B cell (primary cell): ENCODE measurements around the gene IL1RAPL1. TPM values are rescaled to one million over a fixed set of nuclear protein-coding genes. Genes with fewer than 3 reads are reported as not detected.

Experiments used
- ATAC-seq: fragments of 200-7000 bp; cut with Tn5 transposase; one replicate; pipeline ENCODE4 v1.10.0; 2021; ENCODE audit warnings: low read depth, mild to moderate bottlenecking, moderate number of reproducible peaks, moderate library complexity
- CTCF ChIA-PET: fragments of 350-600 bp; sonication (Branson Sonifier 250); formaldehyde crosslinking; loops from one replicate; lab custom pipeline; 2021; ENCODE audit warnings: antibody characterized with exemption, inconsistent platforms; lab: Charles Lee
- POLR2A ChIA-PET: fragments of 350-600 bp; sonication (Branson Sonifier 250); formaldehyde crosslinking; loops from one replicate; lab custom pipeline; 2021; ENCODE audit warnings: antibody characterized with exemption; lab: Charles Lee
- DNase-seq: peaks from one replicate; pipeline ENCODE4 v3.0.0; 2013
- H2AFZ ChIP-seq: 2 replicates; pipeline ENCODE4 v1.6.1; 2012; ENCODE audit warnings: mild to moderate bottlenecking, low read depth, low read length; ENCODE audit not compliant: insufficient read depth, poor library complexity, severe bottlenecking
- H3K27ac ChIP-seq, 2 donors: 1 replicate in 1 of 2; 2 replicates in 1 of 2; pipeline ENCODE4 v1.5.1; 2012 to 2013; ENCODE audit warnings: low read length in 2 of 2, mild to moderate bottlenecking in 2 of 2, moderate library complexity in 1 of 2
- H3K27me3 ChIP-seq, 4 experiments: fragments of 200-600 bp in 1 of 4; sonication (generic) in 1 of 4; replicated peaks in 1 of 4; 1 replicate in 2 of 4; 2 replicates in 2 of 4; pipeline versions ENCODE4 v1.6.1 to v1.7.0; 2013 to 2016; ENCODE audit warnings: low read length in 3 of 4, mild to moderate bottlenecking in 2 of 4, mixed read lengths in 1 of 4, moderate library complexity in 1 of 4; ENCODE audit not compliant: insufficient read depth in 4 of 4, control insufficient read depth in 3 of 4; ENCODE audit errors: control extremely low read depth in 1 of 4
- H3K36me3 ChIP-seq, 2 experiments: replicated peaks in 1 of 2; 1 replicate in 1 of 2; 2 replicates in 1 of 2; pipeline versions ENCODE4 v1.6.1 to v1.7.1; 2013; ENCODE audit warnings: low read length in 1 of 2; ENCODE audit not compliant: insufficient read depth in 2 of 2, control insufficient read depth in 1 of 2; ENCODE audit errors: control extremely low read depth in 1 of 2, extremely low read depth in 1 of 2
- H3K4me1 ChIP-seq, 2 donors: fragments of 200-600 bp in 1 of 2; sonication (generic) in 1 of 2; 1 replicate in 1 of 2; 2 replicates in 1 of 2; pipeline versions ENCODE4 v1.5.1 to v1.6.1; 2013 to 2017; ENCODE audit warnings: low read length in 2 of 2; ENCODE audit not compliant: control insufficient read depth in 2 of 2, insufficient read depth in 2 of 2
- H3K4me2 ChIP-seq: replicated peaks from 2 replicates; pipeline ENCODE3; 2012; ENCODE audit warnings: mild to moderate bottlenecking, low read depth, low read length; ENCODE audit not compliant: poor library complexity, severe bottlenecking
- H3K4me3 ChIP-seq, 5 experiments: fragments of 200-600 bp in 1 of 5; sonication (generic) in 1 of 5; 1 replicate in 3 of 5; 2 replicates in 2 of 5; pipeline versions ENCODE4 v1.5.1 to v1.7.0; 2011 to 2016; ENCODE audit warnings: low read length in 4 of 5, mild to moderate bottlenecking in 4 of 5, low read depth in 2 of 5, control low read depth in 1 of 5, moderate library complexity in 1 of 5; ENCODE audit not compliant: insufficient read depth in 1 of 5; ENCODE audit errors: control extremely low read depth in 1 of 5, extremely low read depth in 1 of 5
- H3K79me2 ChIP-seq: fragments of 200-600 bp; sonication (generic); one replicate; pipeline ENCODE4 v1.6.0; 2016; ENCODE audit warnings: low read length; ENCODE audit not compliant: control insufficient read depth, insufficient read depth
- H3K9ac ChIP-seq: fragments of 200-600 bp; sonication (generic); 2 replicates; pipeline ENCODE4 v1.6.1; 2017; ENCODE audit warnings: mild to moderate bottlenecking, low read length, moderate library complexity
- H3K9me3 ChIP-seq, 3 donors: one replicate each; pipeline versions ENCODE4 v1.6.1 to v1.7.1; 2013; ENCODE audit warnings: low read length in 2 of 3; ENCODE audit not compliant: control insufficient read depth in 2 of 3, insufficient read depth in 1 of 3; ENCODE audit errors: control extremely low read depth in 1 of 3
- H4K20me1 ChIP-seq: 2 replicates; pipeline ENCODE4 v1.6.0; 2012; ENCODE audit warnings: mild to moderate bottlenecking, low read length; ENCODE audit not compliant: insufficient read depth, control insufficient read depth, poor library complexity, severe bottlenecking
- H3K27ac Mint-ChIP-seq: one replicate; pipeline ENCODE4 v1.8.0; 2021; ENCODE audit warnings: mixed read lengths
- H3K27me3 Mint-ChIP-seq: one replicate; pipeline ENCODE4 v1.8.0; 2021; ENCODE audit warnings: mixed read lengths
- H3K4me1 Mint-ChIP-seq: one replicate; pipeline ENCODE4 v1.8.0; 2021; ENCODE audit warnings: mixed read lengths
- H3K4me3 Mint-ChIP-seq: one replicate; pipeline ENCODE4 v1.8.0; 2021; ENCODE audit warnings: mixed read lengths
- H3K9me3 Mint-ChIP-seq: one replicate; pipeline ENCODE4 v1.8.0; 2022; ENCODE audit warnings: mixed read lengths; ENCODE audit not compliant: insufficient read depth
- EZH2 ChIP-seq: IDR thresholded peaks from 2 replicates; pipeline ENCODE4 v1.6.1; 2012; ENCODE audit warnings: borderline replicate concordance, low read depth, mild to moderate bottlenecking, moderate library complexity, low read length; ENCODE audit not compliant: insufficient read depth, poor library complexity, severe bottlenecking
- WGBS: methylation state at CpG from one replicate; pipeline ENCODE4 v1.1.5; 2013; ENCODE audit warnings: missing lambda C conversion rate; ENCODE audit not compliant: insufficient coverage; 5-methylcytosine and 5-hydroxymethylcytosine counted together
- intact Hi-C: fragments of 100-400 bp; cut with micrococcal nuclease; formaldehyde crosslinking; loops from one replicate; pipeline ENCODE4 v1.10.0; 2022
- polyA plus RNA-seq: library from polyadenylated mRNA; depleted of rRNA; stranded (reverse); fragments of >200 nt; gene quantifications from 2 replicates; pipeline ENCODE4 v1.2.3, GENCODE V29; 2012
- total RNA-seq, 2 donors: library from RNA; stranded (reverse); fragments of 120-200 nt in 1 of 2; gene quantifications; 1 replicate in 1 of 2; 2 replicates in 1 of 2; pipeline versions ENCODE4 v1.2.3 to v1.2.4, GENCODE V29; 2013 to 2022
- TF ChIP-seq, protein P1 (sequence below): fragments of 200-600 bp; IDR thresholded peaks from one replicate; pipeline ENCODE4 v1.8.0; 2022; ENCODE audit warnings: antibody characterized with exemption, mild to moderate bottlenecking

The IL1RAPL1 gene
- total and polyA plus RNA-seq, 2 donors (not counting 1 experiment from before 2014, with no cell fraction given), result not detected

DNA sequence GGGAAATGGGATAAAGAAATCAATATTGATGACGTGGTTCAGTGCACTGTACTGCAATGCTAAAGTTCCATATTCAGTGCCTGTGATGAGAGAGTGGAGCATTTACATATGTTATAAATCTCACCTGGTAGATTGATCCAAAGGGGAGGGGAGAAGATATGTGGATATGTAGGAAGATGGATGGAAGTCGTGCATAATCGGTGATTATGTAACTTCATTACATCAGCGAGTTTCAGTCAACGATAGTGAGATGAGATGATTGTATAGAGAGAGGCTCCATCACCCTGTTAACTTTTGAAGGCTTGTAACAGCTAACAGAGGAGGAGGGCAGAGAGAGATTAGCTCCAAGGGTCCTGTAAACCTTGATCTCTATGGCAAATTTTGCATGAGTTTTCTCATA, 1.8 kb downstream of the IL1RAPL1 start:
- ChIA-PET CTCF (no interaction called here), POLR2A (no interaction called here)
- Histone ChIP-seq H3K4me2 (no peak overlapping the region), H3K9ac (no peak overlapping the region), H3K9me3 (no peaks in the 10 kb centered on the region), H3K36me3 (no peaks in the 10 kb centered on the region), H3K79me2 (no peaks in the 10 kb centered on the region), H3K27me3 (no peaks in the 10 kb centered on the region), H2AFZ (no peak overlapping the region), H4K20me1 (no peaks in the 10 kb centered on the region), H3K27ac (no peak overlapping the region), H3K4me3 (no peak overlapping the region), H3K4me1 (no peaks in the 10 kb centered on the region)
- Mint-ChIP-seq H3K4me3 (no peak overlapping the region), H3K4me1 (no peaks in the 10 kb centered on the region), H3K27ac (no peak overlapping the region), H3K9me3 (no peaks in the 10 kb centered on the region), H3K27me3 (no peaks in the 10 kb centered on the region)
- intact Hi-C loops, result no loop called here
- no peak for TF ChIP-seq EZH2
- TF ChIP-seq, protein P1, sequence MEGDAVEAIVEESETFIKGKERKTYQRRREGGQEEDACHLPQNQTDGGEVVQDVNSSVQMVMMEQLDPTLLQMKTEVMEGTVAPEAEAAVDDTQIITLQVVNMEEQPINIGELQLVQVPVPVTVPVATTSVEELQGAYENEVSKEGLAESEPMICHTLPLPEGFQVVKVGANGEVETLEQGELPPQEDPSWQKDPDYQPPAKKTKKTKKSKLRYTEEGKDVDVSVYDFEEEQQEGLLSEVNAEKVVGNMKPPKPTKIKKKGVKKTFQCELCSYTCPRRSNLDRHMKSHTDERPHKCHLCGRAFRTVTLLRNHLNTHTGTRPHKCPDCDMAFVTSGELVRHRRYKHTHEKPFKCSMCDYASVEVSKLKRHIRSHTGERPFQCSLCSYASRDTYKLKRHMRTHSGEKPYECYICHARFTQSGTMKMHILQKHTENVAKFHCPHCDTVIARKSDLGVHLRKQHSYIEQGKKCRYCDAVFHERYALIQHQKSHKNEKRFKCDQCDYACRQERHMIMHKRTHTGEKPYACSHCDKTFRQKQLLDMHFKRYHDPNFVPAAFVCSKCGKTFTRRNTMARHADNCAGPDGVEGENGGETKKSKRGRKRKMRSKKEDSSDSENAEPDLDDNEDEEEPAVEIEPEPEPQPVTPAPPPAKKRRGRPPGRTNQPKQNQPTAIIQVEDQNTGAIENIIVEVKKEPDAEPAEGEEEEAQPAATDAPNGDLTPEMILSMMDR, result no peak
- WGBS, result no CpG with 5 or more reads among the region's 5 CpGs
- ATAC-seq, result no peak
- no peak for DNase-seq

DNA sequence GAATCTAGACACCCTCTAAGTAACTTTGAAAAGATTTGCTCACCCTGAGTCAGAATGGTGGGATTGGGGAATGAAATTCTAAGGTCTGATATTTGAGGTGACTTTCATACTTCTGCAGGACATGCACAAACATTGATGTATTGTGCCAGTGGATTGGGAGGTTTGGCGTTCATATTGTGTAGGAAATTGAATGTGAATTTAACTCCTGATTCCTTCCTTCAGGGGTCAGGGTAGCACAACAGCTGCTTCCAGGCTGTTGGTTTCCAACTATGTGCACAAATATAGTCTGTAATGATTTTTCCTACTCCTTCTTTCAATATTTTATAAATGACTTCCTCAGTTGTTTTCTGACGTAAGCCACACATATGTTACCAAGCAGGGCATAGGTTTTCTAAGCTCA, 3.1 kb downstream of the IL1RAPL1 start:
- H3K27me3 Mint-ChIP-seq, result no peaks in the 10 kb centered on the region
- no CpG with 5 or more reads among the region's 2 CpGs for WGBS
- Histone ChIP-seq H4K20me1 (no peaks in the 10 kb centered on the region), H3K9ac (no peak overlapping the region), H3K4me3 (no peak overlapping the region), H3K4me1 (no peaks in the 10 kb centered on the region), H3K27ac (no peak overlapping the region), H2AFZ (no peak overlapping the region), H3K9me3 (no peaks in the 10 kb centered on the region), H3K36me3 (no peaks in the 10 kb centered on the region), H3K4me2 (no peak overlapping the region), H3K27me3 (no peaks in the 10 kb centered on the region), H3K79me2 (no peaks in the 10 kb centered on the region)
- intact Hi-C loops, result no loop called here
- DNase-seq (no peak), ATAC-seq (no peak)
- H3K4me3 Mint-ChIP-seq, result no peak overlapping the region
- ChIA-PET POLR2A (no interaction called here), CTCF (no interaction called here)
- no peak for TF ChIP-seq EZH2
- TF ChIP-seq, protein P1, result no peak
- no peaks in the 10 kb centered on the region for H3K9me3 Mint-ChIP-seq
- H3K4me1 Mint-ChIP-seq, result no peaks in the 10 kb centered on the region
- no peak overlapping the region for H3K27ac Mint-ChIP-seq
